Retinal pigment epithelial cell (primary cell): ENCODE results near the gene DNAJB9.

Experiments
- DNase-seq: peaks from one replicate; pipeline ENCODE4 v3.0.0-alpha.2; 2010; ENCODE audit warnings: low read depth
- H3K4me3 ChIP-seq: 2 replicates; pipeline ENCODE4 v1.5.1; 2011; ENCODE audit warnings: mild to moderate bottlenecking, low read length, control low read depth, moderate library complexity
- TF ChIP-seq, protein P1 (sequence below): conservative IDR thresholded peaks from 2 replicates; pipeline ENCODE4 v1.5.1; 2011; ENCODE audit warnings: low read depth, low read length, control low read depth, inconsistent platforms

Gene DNAJB9

GRCh38 chr7:108557191-108557590 lies 12.5 kb upstream of the DNAJB9 start:
- TF ChIP-seq, protein P1, sequence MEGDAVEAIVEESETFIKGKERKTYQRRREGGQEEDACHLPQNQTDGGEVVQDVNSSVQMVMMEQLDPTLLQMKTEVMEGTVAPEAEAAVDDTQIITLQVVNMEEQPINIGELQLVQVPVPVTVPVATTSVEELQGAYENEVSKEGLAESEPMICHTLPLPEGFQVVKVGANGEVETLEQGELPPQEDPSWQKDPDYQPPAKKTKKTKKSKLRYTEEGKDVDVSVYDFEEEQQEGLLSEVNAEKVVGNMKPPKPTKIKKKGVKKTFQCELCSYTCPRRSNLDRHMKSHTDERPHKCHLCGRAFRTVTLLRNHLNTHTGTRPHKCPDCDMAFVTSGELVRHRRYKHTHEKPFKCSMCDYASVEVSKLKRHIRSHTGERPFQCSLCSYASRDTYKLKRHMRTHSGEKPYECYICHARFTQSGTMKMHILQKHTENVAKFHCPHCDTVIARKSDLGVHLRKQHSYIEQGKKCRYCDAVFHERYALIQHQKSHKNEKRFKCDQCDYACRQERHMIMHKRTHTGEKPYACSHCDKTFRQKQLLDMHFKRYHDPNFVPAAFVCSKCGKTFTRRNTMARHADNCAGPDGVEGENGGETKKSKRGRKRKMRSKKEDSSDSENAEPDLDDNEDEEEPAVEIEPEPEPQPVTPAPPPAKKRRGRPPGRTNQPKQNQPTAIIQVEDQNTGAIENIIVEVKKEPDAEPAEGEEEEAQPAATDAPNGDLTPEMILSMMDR, result no peak
- no peak for DNase-seq
- no peak overlapping the region for H3K4me3 ChIP-seq

DNA sequence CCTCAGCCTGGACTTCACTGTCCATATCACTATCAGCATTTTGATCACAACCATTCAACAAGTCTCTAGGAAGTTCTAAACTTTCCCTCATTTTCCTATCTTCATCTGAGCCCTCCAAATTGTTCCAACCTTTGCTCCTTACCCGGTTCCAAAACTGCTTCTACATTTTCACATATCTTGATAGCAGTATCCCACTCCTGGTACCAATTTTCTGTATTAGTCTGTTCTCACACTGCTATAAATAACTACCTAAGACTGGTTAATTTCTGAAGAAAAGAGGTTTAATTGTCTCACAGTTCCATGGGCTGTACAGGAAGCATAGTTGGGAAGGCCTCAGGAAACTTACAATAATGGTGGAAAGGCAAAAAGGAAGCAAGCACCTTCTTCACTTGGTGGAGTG lies 12.1 kb upstream of the DNAJB9 start:
- TF ChIP-seq, protein P1, result no peak
- DNase-seq, result no peak
- no peak overlapping the region for H3K4me3 ChIP-seq

- no peak for DNase-seq
- no peak overlapping the region for H3K4me3 ChIP-seq
- TF ChIP-seq, protein P1, result no peak
These were observed 10.4 kb upstream of the DNAJB9 start for GRCh38 chr7:108559253-108559652.

DNA sequence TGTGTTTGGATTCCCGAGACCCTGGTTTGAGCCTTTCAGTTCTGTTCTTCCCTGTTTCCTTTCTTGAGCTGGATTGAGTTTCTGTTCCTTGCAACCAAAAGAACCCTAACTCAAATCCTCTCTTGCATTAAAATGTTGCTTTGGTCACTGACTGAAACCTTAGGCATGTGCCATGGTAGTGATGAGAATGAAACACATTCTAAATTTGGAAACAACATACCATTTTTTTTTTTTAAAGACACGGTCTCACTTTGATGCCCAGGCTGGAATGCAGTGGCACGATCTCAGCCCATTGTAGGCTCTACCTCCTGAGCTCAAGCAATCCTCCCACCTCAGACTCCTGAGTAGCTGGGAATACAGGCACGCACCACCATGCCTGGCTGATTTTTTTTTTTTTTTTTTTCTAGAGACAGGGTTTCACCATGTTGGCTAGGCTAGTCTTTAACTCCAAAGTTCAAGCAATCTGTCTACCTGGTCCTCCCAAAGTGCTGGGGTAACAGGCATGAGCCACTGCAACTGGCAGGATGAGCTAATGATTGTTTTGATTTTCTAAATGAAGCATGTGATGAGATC lies 8.5 kb upstream of the DNAJB9 start:
- DNase-seq, result no peak
- no peak overlapping the region for H3K4me3 ChIP-seq
- TF ChIP-seq, protein P1, result no peak

- H3K4me3 ChIP-seq, result no peak overlapping the region
- TF ChIP-seq, protein P1, result no peak
- DNase-seq, result no peak
These were observed 3.7 kb upstream of the DNAJB9 start for GRCh38 chr7:108565987-108566386.

DNA sequence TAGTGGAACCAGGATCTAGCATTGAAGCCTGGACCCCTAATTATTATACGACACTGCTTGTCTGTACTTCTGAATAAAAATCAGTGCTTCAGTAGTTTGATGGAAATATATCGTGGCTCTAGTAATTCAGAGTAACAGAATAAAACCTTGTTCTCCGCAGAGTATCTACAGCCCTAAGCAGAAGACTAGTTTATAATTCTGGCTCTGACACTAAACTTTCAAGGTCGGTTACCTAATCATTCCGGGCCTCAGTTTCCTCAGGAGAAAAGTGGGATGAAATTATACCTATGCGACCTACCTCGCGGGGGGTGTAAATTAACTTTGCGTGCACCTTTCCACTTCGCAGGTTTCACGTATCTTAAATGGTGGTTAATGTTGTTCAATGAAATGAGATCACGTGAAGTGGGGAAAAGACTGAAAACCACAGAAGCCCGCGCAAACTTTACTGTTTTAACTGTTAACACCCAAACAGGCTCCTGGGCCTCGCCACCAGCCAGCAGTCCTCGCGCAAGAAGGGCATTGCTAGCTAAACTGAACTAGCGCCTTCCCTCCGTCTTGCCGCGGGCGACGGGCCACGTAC lies 783 bp upstream of the DNAJB9 start:
- TF ChIP-seq, protein P1, result no peak
- no peak for DNase-seq

GRCh38 chr7:108570146-108570755 lies 577 bp downstream of the DNAJB9 start:
- DNase-seq, result peak; percentile 39
- TF ChIP-seq, protein P1, result no peak
- H3K4me3 ChIP-seq, result peak overlapping the region; percentile 83

More for the DNA sequence above, 783 bp upstream of the DNAJB9 start:
- peak overlapping the region; percentile 83 for H3K4me3 ChIP-seq
